Aorta (tissue), 5 donors: ENCODE data around the gene VEZT. TPM values are rescaled to one million over a fixed set of nuclear protein-coding genes. Genes with fewer than 3 reads are reported as not detected.
"Not testable (repeated sequence)": the region's sequence is repeated elsewhere in the genome, so short reads cannot be mapped to it uniquely, and the experiment has no call there.

Experiments
- ATAC-seq: fragments of 200-7000 bp; cut with Tn5 transposase; one replicate; pipeline ENCODE4 v1.9.1; 2022; ENCODE audit warnings: moderate library complexity; ENCODE audit not compliant: low FRiP score
- DNase-seq, 2 donors: peaks; one replicate each; pipeline ENCODE4 v3.0.0-alpha.2; 2020
- H3K27ac ChIP-seq, 2 donors: one replicate each; pipeline ENCODE4 v1.5.1; 2013; ENCODE audit warnings: low read length in 2 of 2, mild to moderate bottlenecking in 2 of 2, moderate library complexity in 2 of 2, control low read depth in 1 of 2, inconsistent platforms in 1 of 2, low read depth in 1 of 2
- H3K27me3 ChIP-seq, 2 donors: one replicate each; pipeline ENCODE4 v1.6.1; 2013; ENCODE audit warnings: control low read depth in 1 of 2, low read length in 1 of 2, mild to moderate bottlenecking in 1 of 2, moderate library complexity in 1 of 2; ENCODE audit not compliant: insufficient read depth in 2 of 2, control insufficient read depth in 1 of 2
- H3K36me3 ChIP-seq, 2 donors: one replicate each; pipeline ENCODE4 v1.6.1; 2013; ENCODE audit warnings: control low read depth in 1 of 2, low read length in 1 of 2, mild to moderate bottlenecking in 1 of 2; ENCODE audit not compliant: insufficient read depth in 2 of 2, control insufficient read depth in 1 of 2
- H3K4me1 ChIP-seq, 2 donors: one replicate each; pipeline ENCODE4 v1.6.1; 2013; ENCODE audit warnings: low read length in 2 of 2, control low read depth in 1 of 2, mild to moderate bottlenecking in 1 of 2, moderate library complexity in 1 of 2; ENCODE audit not compliant: insufficient read depth in 2 of 2, control insufficient read depth in 1 of 2
- H3K4me3 ChIP-seq, 2 donors: one replicate each; pipeline ENCODE4 v1.5.1; 2013; ENCODE audit warnings: low read length in 2 of 2, control low read depth in 1 of 2, mild to moderate bottlenecking in 1 of 2
- H3K9me3 ChIP-seq: one replicate; pipeline ENCODE4 v1.6.1; 2013; ENCODE audit warnings: mild to moderate bottlenecking, low read length; ENCODE audit not compliant: control insufficient read depth
- WGBS, 2 donors: extraction: QIAGEN DNeasy Blood & Tissue Kit; methylation state at CpG; one replicate each; pipeline ENCODE4 v1.1.7; 2013; 5-methylcytosine and 5-hydroxymethylcytosine counted together
- intact Hi-C, 2 donors: fragments of 100-400 bp; cut with DNase I; formaldehyde crosslinking; loops; one replicate each; pipeline versions ENCODE4 v1.14.2 to v1.15.0; 2022
- polyA plus RNA-seq, 2 donors: library from polyadenylated mRNA; stranded (reverse); fragments of 200-250 nt; gene quantifications; one replicate each; pipeline ENCODE4 v1.2.3, GENCODE V29; 2013
- total RNA-seq, 2 donors: library from RNA; stranded (reverse); fragmentation: NEBNext Ultra II Directional; extraction: Animal tissue kit (Norgen Biotek cat#: 25700); gene quantifications; one replicate each; pipeline ENCODE4 v1.2.1, GENCODE V29; 2021
- donor health status: healthy with polysubstance abuse.
- donor health status: Bipolar disorder and iron deficiency.
- donor health status: DM: no; HTN: no; CAD: no.
- donor health status: DM: no; HTN: no; CAD: no.
- donor health status: DM: yes; HTN: yes; CAD: no.

Gene VEZT
- total and polyA plus RNA-seq, 4 donors = 39.0 to 103 (median 68.9) TPM

DNA sequence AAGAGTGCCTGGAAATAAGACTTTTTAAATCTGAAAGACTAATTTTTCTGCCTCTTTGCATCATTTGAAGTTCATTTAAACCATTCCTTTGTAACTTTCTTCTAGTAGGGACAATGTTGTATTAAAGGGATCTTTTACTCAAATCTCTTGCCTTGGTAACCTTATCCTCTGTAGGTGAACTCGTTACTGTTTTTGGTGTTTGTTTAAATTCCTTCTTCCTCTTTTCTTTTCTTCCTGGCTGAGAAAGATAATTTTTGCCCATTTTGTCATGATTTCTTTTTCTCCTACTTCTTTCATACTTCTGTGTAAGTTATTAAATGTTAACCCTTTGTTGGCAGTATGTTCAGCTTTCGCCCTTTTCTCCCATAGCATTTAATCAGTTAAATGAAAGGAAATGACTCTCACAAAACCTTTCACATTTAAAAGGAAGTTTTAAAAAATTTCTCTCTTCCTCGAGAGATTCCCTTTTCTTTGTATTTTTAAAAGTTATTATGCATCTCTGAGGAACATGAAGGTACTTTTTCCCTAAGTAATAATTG, 10.3 kb downstream of the VEZT start:
- no peak overlapping the region for H3K27ac ChIP-seq
- WGBS, 2 donors = 57% methylated on average over 3 of the region's 3 CpGs
- intact Hi-C loops = no loop called here
- ATAC-seq (no peak), DNase-seq (no peak)
- H3K36me3 ChIP-seq = peaks cover 0 to 4% of the 10 kb centered on the region in 2 donors
- H3K27me3 ChIP-seq = no peaks in the 10 kb centered on the region
- no peak overlapping the region for H3K4me3 ChIP-seq
- no peaks in the 10 kb centered on the region for H3K9me3 ChIP-seq
- H3K4me1 ChIP-seq = peaks cover 6 to 8% of the 10 kb centered on the region in 2 donors

GRCh38 chr12:95228617-95229016, 11.0 kb downstream of the VEZT start:
- Histone ChIP-seq H3K4me1 (peaks cover 6 to 8% of the 10 kb centered on the region in 2 donors), H3K27ac (peak overlapping the region in 1 of 2 donors; percentile 54), H3K36me3 (peaks cover 0 to 4% of the 10 kb centered on the region in 2 donors), H3K4me3 (no peak overlapping the region), H3K27me3 (no peaks in the 10 kb centered on the region), H3K9me3 (no peaks in the 10 kb centered on the region)
- WGBS, 2 donors = 88 to 93% methylated on average over 2 of the region's 2 CpGs
- DNase-seq (no peak), ATAC-seq (no peak)
- intact Hi-C loops = no loop called here

DNA sequence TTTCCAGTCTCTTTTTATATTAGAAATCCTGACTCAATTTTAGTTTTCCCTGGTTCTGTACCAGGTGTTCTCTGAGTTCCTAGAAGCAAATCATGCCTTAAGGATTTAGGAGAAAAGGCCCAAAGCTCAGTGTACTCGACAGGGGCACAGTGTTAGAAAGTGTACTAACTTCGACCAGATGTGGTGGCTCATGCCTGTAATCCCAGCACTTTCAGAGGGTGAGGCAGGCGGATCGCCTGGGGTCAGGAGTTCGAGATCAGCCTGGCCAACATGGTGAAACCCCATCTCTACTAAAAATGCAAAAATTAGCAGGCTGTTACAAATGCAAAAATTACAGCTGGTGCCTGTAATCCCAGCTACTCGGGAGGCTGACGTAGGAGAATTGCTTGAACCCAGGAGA, 12.0 kb downstream of the VEZT start:
- DNase-seq (no peak), ATAC-seq (no peak)
- Histone ChIP-seq H3K4me1 (peaks cover 4 to 6% of the 10 kb centered on the region in 2 donors), H3K4me3 (no peak overlapping the region), H3K36me3 (peaks cover 0 to 4% of the 10 kb centered on the region in 2 donors), H3K27me3 (no peaks in the 10 kb centered on the region), H3K9me3 (no peaks in the 10 kb centered on the region), H3K27ac (no peak overlapping the region)
- 84 to 85% methylated on average over 7 of the region's 7 CpGs for WGBS, 2 donors
- intact Hi-C loops = no loop called here

GRCh38 chr12:95230313-95230712, 12.7 kb downstream of the VEZT start:
- Histone ChIP-seq H3K9me3 (no peaks in the 10 kb centered on the region), H3K27ac (no peak overlapping the region), H3K4me1 (peaks cover 0 to 6% of the 10 kb centered on the region in 2 donors), H3K4me3 (no peak overlapping the region), H3K27me3 (no peaks in the 10 kb centered on the region), H3K36me3 (peaks cover 0 to 4% of the 10 kb centered on the region in 2 donors)
- ATAC-seq (no peak), DNase-seq (no peak)
- intact Hi-C loops = no loop called here

DNA sequence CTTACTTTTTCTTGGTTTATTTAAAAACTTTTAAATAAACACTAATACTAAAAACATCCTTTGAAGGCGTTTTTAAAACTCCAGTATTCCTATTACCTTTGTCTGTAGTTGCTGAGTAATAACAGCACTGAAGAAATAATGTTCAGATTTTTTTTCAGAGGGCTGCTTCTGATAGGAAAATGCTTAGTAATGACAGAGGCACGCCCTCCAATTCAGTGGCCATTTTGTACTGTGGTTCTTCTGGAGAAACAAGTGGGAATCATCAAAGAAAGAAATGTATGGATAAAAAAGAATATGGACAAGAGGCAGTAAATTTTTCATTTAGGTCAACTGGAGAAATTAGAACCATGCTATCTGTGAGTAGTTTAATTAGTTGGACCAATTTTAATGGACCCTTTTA, 13.6 kb downstream of the VEZT start:
- Histone ChIP-seq H3K4me3 (no peak overlapping the region), H3K9me3 (no peaks in the 10 kb centered on the region), H3K27ac (no peak overlapping the region), H3K4me1 (peaks cover 0 to 3% of the 10 kb centered on the region in 2 donors), H3K36me3 (no peaks in the 10 kb centered on the region), H3K27me3 (no peaks in the 10 kb centered on the region)
- DNase-seq (no peak), ATAC-seq (no peak)
- intact Hi-C loops = no loop called here
- 32 to 43% methylated on average over 2 of the region's 2 CpGs for WGBS, 2 donors

- ATAC-seq, DNase-seq, H3K27me3 ChIP-seq, H3K9me3 ChIP-seq, H3K4me3 ChIP-seq, H3K4me1 ChIP-seq, intact Hi-C loops, H3K36me3 ChIP-seq, H3K27ac ChIP-seq: not testable (repeated sequence)
- 98 to 99% methylated on average over 14 of the region's 14 CpGs for WGBS, 2 donors
Observed at GRCh38 chr12:95234187-95234586, 16.6 kb downstream of the VEZT start.

DNA sequence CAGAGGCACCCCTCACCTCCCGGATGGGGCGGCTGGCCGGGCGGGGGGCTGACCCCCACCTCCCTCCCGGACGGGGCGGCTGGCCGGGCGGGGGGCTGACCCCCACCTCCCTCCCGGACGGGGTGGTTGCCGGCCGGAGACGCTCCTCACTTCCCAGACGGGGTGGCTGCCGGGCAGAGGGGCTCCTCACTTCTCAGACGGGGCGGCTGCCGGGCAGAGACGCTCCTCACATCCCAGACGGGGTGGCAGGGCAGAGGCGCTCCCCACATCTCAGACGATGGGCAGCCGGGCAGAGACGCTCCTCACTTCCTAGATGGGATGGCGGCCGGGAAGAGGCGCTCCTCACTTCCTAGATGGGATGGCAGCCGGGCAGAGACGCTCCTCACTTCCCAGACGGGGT, 18.0 kb downstream of the VEZT start:
- H3K36me3 ChIP-seq, H3K9me3 ChIP-seq, H3K27ac ChIP-seq, H3K4me3 ChIP-seq, intact Hi-C loops, DNase-seq, H3K27me3 ChIP-seq, ATAC-seq: not testable (repeated sequence)
- 94% methylated on average over 10 to 31 of the region's 31 CpGs for WGBS, 2 donors
- H3K4me1 ChIP-seq = peaks cover 4 to 12% of the 10 kb centered on the region in 2 donors

DNA sequence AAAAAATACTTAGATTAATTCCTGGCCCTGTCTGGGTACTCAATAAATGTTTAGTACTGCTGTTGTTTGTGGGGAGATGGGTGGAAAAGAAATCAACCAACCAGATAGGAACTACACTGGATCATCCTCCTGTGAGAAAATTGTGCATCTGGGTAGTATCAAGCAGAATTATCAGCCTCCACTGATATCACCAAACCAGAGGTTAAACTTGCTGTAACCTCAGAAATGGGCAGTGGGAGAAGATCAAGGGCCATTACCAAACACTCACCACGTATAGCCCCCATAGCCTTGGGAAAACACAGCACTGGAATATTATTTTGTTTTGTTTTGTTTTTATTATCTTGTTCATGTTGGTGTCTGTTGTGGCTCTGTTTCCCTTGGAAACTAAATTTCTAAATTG, 19.7 kb downstream of the VEZT start:
- no peak for DNase-seq
- Histone ChIP-seq H3K27ac (no peak overlapping the region), H3K27me3 (no peaks in the 10 kb centered on the region), H3K36me3 (no peaks in the 10 kb centered on the region), H3K9me3 (no peaks in the 10 kb centered on the region), H3K4me1 (peaks cover 7 to 12% of the 10 kb centered on the region in 2 donors), H3K4me3 (no peak overlapping the region)
- WGBS, 2 donors = 62 to 64% methylated on average over 1 of the region's 1 CpG
- ATAC-seq = no peak
- intact Hi-C loops = no loop called here

- 38% methylated on average over 1 of the region's 1 CpG for WGBS, 2 donors
- Histone ChIP-seq H3K27ac (no peak overlapping the region), H3K27me3 (no peaks in the 10 kb centered on the region), H3K4me1 (peaks cover 4 to 12% of the 10 kb centered on the region in 2 donors), H3K9me3 (no peaks in the 10 kb centered on the region), H3K4me3 (no peak overlapping the region), H3K36me3 (no peaks in the 10 kb centered on the region)
- ATAC-seq (no peak), DNase-seq (no peak)
- intact Hi-C loops = no loop called here
Observed at GRCh38 chr12:95238150-95238549, 20.5 kb downstream of the VEZT start.
